Astrocyte of the spinal cord (primary cell): ENCODE results near the gene ZNF678.

Experiments
- DNase-seq: peaks from one replicate; pipeline ENCODE4 v3.0.0; 2011; ENCODE audit warnings: low read depth, low spot score
- H3K4me3 ChIP-seq: 2 replicates; pipeline ENCODE4 v1.5.1; 2011; ENCODE audit warnings: low read depth, mild to moderate bottlenecking, low read length, moderate library complexity
- CTCF ChIP-seq: IDR thresholded peaks from 2 replicates; pipeline ENCODE4 v1.5.1; 2012; ENCODE audit warnings: low read depth, mild to moderate bottlenecking, low read length, inconsistent platforms
- in situ Hi-C: cut with HindIII; loops from 2 replicates; pipeline ENCODE4 v1.10.0; 2017; ENCODE audit warnings: low sequenced_read_pairs

Gene ZNF678

GRCh38 chr1:227556288-227556687, 7.1 kb upstream of the ZNF678 start:
- H3K4me3 ChIP-seq = no peak overlapping the region
- TF ChIP-seq CTCF = no peak
- in situ Hi-C loops = no loop called here
- no peak for DNase-seq

- in situ Hi-C loops = no loop called here
- TF ChIP-seq CTCF = no peak
- DNase-seq = no peak
- H3K4me3 ChIP-seq = no peak overlapping the region
Observed at GRCh38 chr1:227557962-227558725, 5.2 kb upstream of the ZNF678 start.

- H3K4me3 ChIP-seq = no peak overlapping the region
- no peak for DNase-seq
- in situ Hi-C loops = no loop called here
- TF ChIP-seq CTCF = no peak
Observed at GRCh38 chr1:227558732-227559262, 4.6 kb upstream of the ZNF678 start.

DNA sequence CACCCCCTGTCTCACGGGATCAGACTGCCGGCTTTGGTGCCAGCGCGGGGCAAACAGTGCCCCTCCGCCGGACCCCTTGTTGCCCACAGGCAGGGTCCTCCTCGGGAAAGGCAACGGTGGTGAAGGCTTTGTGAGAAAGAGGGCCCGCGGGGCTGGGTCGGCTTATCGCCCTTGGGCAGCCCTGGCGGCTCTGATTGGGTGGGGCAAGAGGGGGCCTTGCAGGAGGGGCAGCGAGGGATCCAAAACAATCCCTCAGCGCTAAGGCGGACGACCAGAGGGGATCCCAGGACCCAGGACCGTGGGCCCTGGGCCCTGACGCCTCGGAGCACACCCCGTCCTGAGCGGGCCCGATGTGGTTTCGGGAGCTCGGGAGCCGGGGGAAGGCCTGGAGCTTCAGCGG, 3.9 kb upstream of the ZNF678 start:
- TF ChIP-seq CTCF = no peak
- H3K4me3 ChIP-seq = no peak overlapping the region
- in situ Hi-C loops = no loop called here
- DNase-seq = no peak

- in situ Hi-C loops = no loop called here
- DNase-seq = no peak
- no peak for TF ChIP-seq CTCF
- H3K4me3 ChIP-seq = no peak overlapping the region
Observed at GRCh38 chr1:227559926-227560325, 3.4 kb upstream of the ZNF678 start.

GRCh38 chr1:227560393-227561173, 2.8 kb upstream of the ZNF678 start:
- in situ Hi-C loops = no loop called here
- no peak overlapping the region for H3K4me3 ChIP-seq
- DNase-seq = no peak
- no peak for TF ChIP-seq CTCF
